Loucy (cell line): ENCODE data around the gene HMX2.

ENCODE experiments used
- H2AFZ ChIP-seq: fragments of 200-600 bp; sonication (generic); 2 replicates; pipeline ENCODE4 v1.6.0; 2016; ENCODE audit warnings: antibody characterized with exemption, mild to moderate bottlenecking, low read length, moderate library complexity
- H3F3A ChIP-seq: fragments of 200-600 bp; 2 replicates; pipeline ENCODE4 v1.6.0; 2016; ENCODE audit warnings: antibody characterized with exemption, low read depth, mild to moderate bottlenecking
- H3K27me3 ChIP-seq: fragments of 200-600 bp; sonication (generic); 2 replicates; pipeline ENCODE4 v1.6.1; 2014; ENCODE audit warnings: low read length, mild to moderate bottlenecking; ENCODE audit not compliant: insufficient read depth, poor library complexity, severe bottlenecking
- H3K36me3 ChIP-seq: fragments of 200-600 bp; sonication (generic); 2 replicates; pipeline ENCODE4 v1.6.1; 2016; ENCODE audit warnings: low read length; ENCODE audit not compliant: insufficient read depth
- H3K4me1 ChIP-seq: fragments of 200-600 bp; sonication (generic); 2 replicates; pipeline ENCODE4 v1.5.1; 2014; ENCODE audit warnings: low read length, mild to moderate bottlenecking; ENCODE audit not compliant: insufficient read depth, poor library complexity, severe bottlenecking
- H3K4me2 ChIP-seq: fragments of 200-600 bp; sonication (generic); 2 replicates; pipeline ENCODE4 v1.6.0; 2014; ENCODE audit warnings: antibody characterized with exemption, low read length, low read depth, mild to moderate bottlenecking; ENCODE audit not compliant: poor library complexity, severe bottlenecking
- H3K4me3 ChIP-seq: fragments of 200-600 bp; sonication (generic); 2 replicates; pipeline ENCODE4 v1.5.1; 2014; ENCODE audit warnings: low read length, mild to moderate bottlenecking, mixed read lengths; ENCODE audit not compliant: poor library complexity, severe bottlenecking
- H3K79me2 ChIP-seq: fragments of 200-600 bp; sonication (generic); 2 replicates; pipeline ENCODE4 v1.6.1; 2014; ENCODE audit warnings: low read length; ENCODE audit not compliant: insufficient read depth
- H3K9ac ChIP-seq: fragments of 200-600 bp; sonication (generic); 2 replicates; pipeline ENCODE4 v1.6.0; 2014; ENCODE audit warnings: mild to moderate bottlenecking, low read depth, low read length, moderate library complexity; ENCODE audit not compliant: poor library complexity, severe bottlenecking
- H3K9me2 ChIP-seq: fragments of 200-600 bp; sonication (generic); replicated peaks from 2 replicates; pipeline ENCODE4 v1.6.1; 2016; ENCODE audit warnings: low read depth, low read length, mixed read lengths
- H3K9me3 ChIP-seq: fragments of 200-600 bp; sonication (generic); 2 replicates; pipeline ENCODE4 v1.6.1; 2014; ENCODE audit warnings: mild to moderate bottlenecking, antibody characterized with exemption, low read length, low read depth; ENCODE audit not compliant: insufficient read depth
- H4K20me1 ChIP-seq: fragments of 200-600 bp; sonication (generic); 2 replicates; pipeline ENCODE4 v1.6.0; 2014; ENCODE audit warnings: antibody characterized with exemption, low read length, mild to moderate bottlenecking; ENCODE audit not compliant: insufficient read depth, poor library complexity, severe bottlenecking
- CTCF ChIP-seq: fragments of 200-600 bp; sonication (generic); conservative IDR thresholded peaks from 2 replicates; pipeline ENCODE4 v1.5.1; 2014; ENCODE audit warnings: mild to moderate bottlenecking, antibody characterized with exemption, low read length
- EZH2phosphoT487 ChIP-seq: fragments of 200-600 bp; IDR thresholded peaks from 2 replicates; pipeline ENCODE4 v1.6.1; 2018; ENCODE audit warnings: antibody characterized with exemption, mild to moderate bottlenecking, moderate library complexity, borderline replicate concordance

The HMX2 gene

GRCh38 chr10:123147635-123148413 lies at the start of gene HMX2:
TSS of gene HMX2 (plus strand) at chr10:123148136. CDS start at chr10:123148379, 243 bp downstream.
- Histone ChIP-seq H3K4me1 (no peaks in the 10 kb centered on the region), H3K9ac (no peak within 1 kb of the TSS), H3K4me3 (no peak within 1 kb of the TSS), H3K4me2 (no peak within 1 kb of the TSS), H3F3A (no peaks in the 10 kb centered on the region), H2AFZ (no peak within 1 kb of the TSS), H3K79me2 (no peaks in the 10 kb centered on the region), H3K9me3 (no peaks in the 10 kb centered on the region), H4K20me1 (no peaks in the 10 kb centered on the region), H3K9me2 (no peaks in the 10 kb centered on the region), H3K36me3 (no peaks in the 10 kb centered on the region), H3K27me3 (no peaks in the 10 kb centered on the region)
- TF ChIP-seq CTCF (no peak), EZH2phosphoT487 (no peak)

GRCh38 chr10:123100030-123100762 lies 47.7 kb upstream of the HMX2 start:
- Histone ChIP-seq H3K4me3 (no peak overlapping the region), H3F3A (no peaks in the 10 kb centered on the region), H2AFZ (no peak overlapping the region), H3K79me2 (no peaks in the 10 kb centered on the region), H3K9ac (no peak overlapping the region), H3K27me3 (no peaks in the 10 kb centered on the region), H3K9me2 (no peaks in the 10 kb centered on the region), H4K20me1 (no peaks in the 10 kb centered on the region), H3K4me2 (no peak overlapping the region), H3K4me1 (no peaks in the 10 kb centered on the region), H3K36me3 (no peaks in the 10 kb centered on the region), H3K9me3 (no peaks in the 10 kb centered on the region; the same call in 1 of the 2 replicates)
- TF ChIP-seq EZH2phosphoT487, result no peak
- TF ChIP-seq CTCF, result no peak

GRCh38 chr10:123101872-123102271 lies 46.1 kb upstream of the HMX2 start:
- no peak for TF ChIP-seq CTCF
- no peak for TF ChIP-seq EZH2phosphoT487
- no peak overlapping the region for H3K9ac ChIP-seq
- H2AFZ ChIP-seq, result no peak overlapping the region
- no peaks in the 10 kb centered on the region for H3K36me3 ChIP-seq
- no peaks in the 10 kb centered on the region for H3K4me1 ChIP-seq
- H3K4me3 ChIP-seq, result no peak overlapping the region
- no peaks in the 10 kb centered on the region for H4K20me1 ChIP-seq
- no peaks in the 10 kb centered on the region; the same call in 1 of the 2 replicates for H3K9me3 ChIP-seq
- H3K4me2 ChIP-seq, result no peak overlapping the region
- no peaks in the 10 kb centered on the region for H3K27me3 ChIP-seq
- no peaks in the 10 kb centered on the region for H3K9me2 ChIP-seq
- H3F3A ChIP-seq, result no peaks in the 10 kb centered on the region
- H3K79me2 ChIP-seq, result no peaks in the 10 kb centered on the region
